Posterior cingulate gyrus (tissue), 11 donors: ENCODE results near the gene HSFY2.
"Not testable (repeated sequence)": the region's sequence is repeated elsewhere in the genome, so short reads cannot be mapped to it uniquely, and the experiment has no call there.

ENCODE experiments used
- DNase-seq, 10 donors: peaks; one replicate each; pipeline versions ENCODE4 v3.0.0 to v3.0.0-alpha.2; 2020 to 2021; ENCODE audit warnings: mixed read lengths in 3 of 10
- intact Hi-C: fragments of 100-400 bp; cut with DNase I; formaldehyde crosslinking; loops from one replicate; pipeline ENCODE4 v1.15.1; 2023

The HSFY2 gene

GRCh38 chrY:18773635-18774034 lies at the start of gene HSFY2:
TSS of gene HSFY2 (minus strand) at chrY:18773735. CDS start at chrY:18773618, 117 bp downstream.
- intact Hi-C loops, DNase-seq: not testable (repeated sequence)

GRCh38 chrY:18815751-18816150 lies 42.2 kb upstream of the HSFY2 start:
- intact Hi-C loops, DNase-seq: not testable (repeated sequence)

GRCh38 chrY:18788757-18789406 lies 15.3 kb upstream of the HSFY2 start:
- DNase-seq, intact Hi-C loops: not testable (repeated sequence)

GRCh38 chrY:18754077-18754476 lies 19.5 kb downstream of the HSFY2 start:
- intact Hi-C loops, DNase-seq: not testable (repeated sequence)

- DNase-seq, intact Hi-C loops: not testable (repeated sequence)
Measured at GRCh38 chrY:18753133-18753815, 20.3 kb downstream of the HSFY2 start.

GRCh38 chrY:18723714-18724113 lies 49.8 kb downstream of the HSFY2 start:
- intact Hi-C loops, DNase-seq: not testable (repeated sequence)
